NCI-H1930 (cell line): ENCODE data around the gene GAB2.
A peak's percentile ranks its signal among the peaks of the same experiment; 100 is the strongest.

Experiments used
- DNase-seq, 2 experiments: peaks; one replicate each; lab custom pipeline; 2025; lab: John Stamatoyannopoulos, UW

GAB2 gene

DNA sequence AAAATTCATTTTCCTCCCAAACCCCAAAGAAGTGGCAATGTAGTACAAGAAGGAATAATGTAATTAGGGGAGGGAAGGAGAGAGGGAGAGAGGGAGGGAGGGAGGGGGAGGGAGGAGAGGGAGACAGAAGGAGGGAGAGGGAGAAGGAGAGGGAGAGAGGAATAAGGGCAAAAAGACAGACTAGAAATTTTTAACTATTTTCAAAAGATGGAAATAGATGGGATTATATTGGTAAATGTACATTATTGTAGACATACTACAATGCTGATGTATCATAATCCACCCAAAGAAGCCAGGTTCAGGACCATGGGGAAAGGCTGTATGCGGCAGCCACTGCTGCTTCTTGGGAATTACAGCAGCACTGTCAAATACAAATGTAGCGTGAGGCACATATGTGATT, 74.3 kb downstream of the GAB2 start:
- DNase-seq: no peak

DNA sequence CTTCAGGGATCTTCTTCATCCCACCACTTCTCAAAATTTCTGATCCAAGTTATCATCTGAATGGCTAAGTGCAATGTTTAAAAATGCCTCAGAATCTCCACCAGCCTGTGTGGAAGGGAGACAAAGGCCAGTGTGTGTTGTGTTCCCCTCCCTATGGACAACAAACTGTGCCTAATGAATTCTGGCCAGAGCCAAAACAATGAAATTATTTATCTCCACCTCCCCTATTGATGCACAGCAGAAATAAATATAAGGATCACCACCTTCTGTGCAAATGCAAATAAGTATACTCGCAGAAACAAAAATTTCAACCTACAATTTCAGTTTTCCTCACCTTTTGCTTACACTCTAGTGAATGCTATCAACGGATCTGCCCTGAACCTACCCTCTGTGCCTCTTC, 75.8 kb downstream of the GAB2 start:
- no peak for DNase-seq

DNA sequence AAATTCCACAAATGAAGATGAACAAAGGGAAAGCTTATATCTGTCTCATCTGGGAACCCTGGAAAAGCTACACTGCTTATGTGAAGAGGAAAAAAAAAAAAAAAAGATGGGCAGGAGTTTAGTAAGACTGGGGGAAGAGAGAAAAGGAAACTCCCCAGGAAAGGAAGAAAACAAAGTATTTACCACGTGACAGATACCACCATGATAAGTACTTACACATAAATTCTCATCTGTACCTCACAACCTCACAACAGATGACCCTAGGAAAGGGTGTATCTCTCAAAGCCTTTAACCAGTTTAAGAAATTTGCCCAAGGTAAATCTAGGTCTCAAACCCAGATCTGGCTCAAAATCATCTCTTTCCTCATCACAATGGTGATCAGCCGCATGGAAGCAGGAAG, 77.1 kb downstream of the GAB2 start:
- no peak for DNase-seq

DNA sequence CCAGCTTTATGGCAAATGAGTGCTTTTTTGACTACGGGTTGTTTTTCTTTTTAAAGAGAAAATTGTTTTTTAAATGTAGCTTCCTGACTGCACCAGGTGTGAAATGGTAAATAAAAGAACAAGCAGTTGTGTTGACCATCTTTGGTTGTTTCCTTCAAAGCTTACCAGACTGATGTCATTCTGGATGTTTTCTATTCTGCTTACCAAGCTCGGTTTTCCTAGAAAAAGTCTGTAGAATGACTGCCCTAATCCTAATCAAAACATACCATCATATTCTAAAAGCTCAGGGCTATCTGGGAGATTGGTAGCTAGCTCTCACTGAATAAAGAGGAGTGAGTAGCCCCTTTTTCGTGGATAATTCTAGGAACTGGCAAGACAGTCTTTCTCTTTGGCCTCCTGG, 77.7 kb downstream of the GAB2 start:
- DNase-seq: peak in 1 of 2 experiments; percentile 66

GRCh38 chr11:78339483-78339882, 78.1 kb downstream of the GAB2 start:
- DNase-seq: peak; percentile 94 to 97

GRCh38 chr11:78338702-78339101, 78.9 kb downstream of the GAB2 start:
- DNase-seq: no peak

- DNase-seq: peak in 1 of 2 experiments; percentile 25
Observed at GRCh38 chr11:78338138-78338537, 79.5 kb downstream of the GAB2 start.

DNA sequence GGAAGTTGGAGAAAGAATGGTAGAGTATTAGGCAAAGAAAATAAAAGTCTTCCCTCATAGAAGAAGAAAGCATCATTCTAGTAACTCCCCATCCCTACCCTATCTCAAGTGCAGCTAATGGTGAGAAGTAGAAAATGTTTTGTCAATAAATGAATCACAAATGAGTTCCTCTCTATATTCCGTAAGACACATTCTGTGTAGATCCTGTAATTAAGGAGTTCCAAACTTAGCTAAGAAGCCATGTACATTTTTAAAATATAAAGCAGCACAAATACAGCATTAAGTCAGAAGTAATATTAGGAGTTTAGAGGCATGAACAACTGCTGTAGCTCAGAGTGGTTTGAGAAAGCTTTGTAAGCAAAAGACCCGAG, 80.1 kb downstream of the GAB2 start:
- DNase-seq: no peak

- no peak for DNase-seq
Observed at GRCh38 chr11:78336877-78337553, 80.6 kb downstream of the GAB2 start.

DNA sequence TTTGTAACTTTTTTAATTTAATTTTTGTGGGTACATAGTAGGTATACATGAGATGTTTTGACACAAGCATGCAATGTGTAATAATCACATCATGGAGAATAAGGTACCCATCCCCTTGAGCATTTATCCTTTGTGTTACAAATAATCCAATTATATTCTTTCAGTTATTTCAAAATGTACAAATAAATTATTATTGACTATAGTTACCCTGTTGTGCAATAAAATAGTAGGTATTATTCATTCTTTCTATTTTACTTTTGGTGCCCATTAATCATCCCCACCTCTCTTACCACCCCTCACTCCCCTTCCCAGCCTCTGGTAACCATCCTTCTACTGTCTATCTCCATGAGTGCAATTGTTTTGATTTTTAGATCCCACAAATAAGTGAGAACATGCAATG, 83.5 kb downstream of the GAB2 start:
- DNase-seq: no peak

- DNase-seq: no peak
Observed at GRCh38 chr11:78332872-78333271, 84.7 kb downstream of the GAB2 start.

DNA sequence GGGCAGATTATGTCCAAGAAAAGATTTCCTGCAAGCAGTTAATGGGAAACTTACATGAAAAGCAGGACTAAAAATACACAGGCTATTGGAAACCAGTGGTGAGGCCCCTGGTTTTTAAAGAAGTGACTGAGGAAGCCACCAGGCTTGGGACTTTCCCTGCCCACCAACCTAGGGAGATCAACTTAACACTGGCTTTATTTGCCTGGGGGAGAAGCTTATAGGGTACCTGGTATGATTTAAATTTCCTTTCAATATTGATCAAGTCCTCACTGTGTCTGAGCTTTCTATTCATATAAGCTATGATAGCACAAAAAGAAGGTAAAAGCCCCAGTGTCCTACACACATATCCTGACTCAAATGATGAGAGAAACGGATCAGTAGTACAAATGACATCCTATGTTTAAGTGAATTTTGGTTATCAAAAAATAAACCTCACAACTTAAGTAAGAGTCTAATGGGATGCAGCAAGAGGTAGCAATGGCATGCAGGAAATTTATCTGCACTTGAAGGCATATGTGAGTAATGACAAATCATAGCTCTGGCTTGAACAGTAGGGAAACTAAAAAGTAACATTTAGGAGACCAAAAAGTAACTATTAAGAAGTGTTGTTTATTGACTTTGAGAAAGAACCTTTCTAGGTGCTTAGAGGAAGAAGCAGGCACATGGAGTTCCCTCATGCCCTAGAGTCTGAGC, 85.3 kb downstream of the GAB2 start:
- DNase-seq: no peak

DNA sequence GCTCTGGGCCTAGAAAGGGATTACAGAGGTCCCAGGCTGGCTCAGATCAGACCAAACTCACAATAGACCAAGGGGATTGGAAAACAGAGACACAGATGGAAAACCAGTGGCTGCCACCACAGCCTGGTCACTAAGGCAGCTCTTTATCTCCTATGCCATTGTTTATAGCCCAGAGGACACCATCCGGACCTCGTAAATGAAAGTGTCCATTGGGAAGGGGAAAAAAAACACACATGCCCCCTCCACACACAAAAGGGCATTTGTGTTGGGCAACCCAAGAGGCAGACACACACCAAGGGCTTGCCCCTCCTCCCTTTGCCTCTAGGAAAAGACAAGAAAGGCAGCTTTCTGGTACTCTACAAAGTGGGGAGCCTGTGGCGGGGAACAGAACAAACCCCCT, 85.9 kb downstream of the GAB2 start:
- DNase-seq: no peak

GRCh38 chr11:78330361-78330760, 87.3 kb downstream of the GAB2 start:
- no peak for DNase-seq

DNA sequence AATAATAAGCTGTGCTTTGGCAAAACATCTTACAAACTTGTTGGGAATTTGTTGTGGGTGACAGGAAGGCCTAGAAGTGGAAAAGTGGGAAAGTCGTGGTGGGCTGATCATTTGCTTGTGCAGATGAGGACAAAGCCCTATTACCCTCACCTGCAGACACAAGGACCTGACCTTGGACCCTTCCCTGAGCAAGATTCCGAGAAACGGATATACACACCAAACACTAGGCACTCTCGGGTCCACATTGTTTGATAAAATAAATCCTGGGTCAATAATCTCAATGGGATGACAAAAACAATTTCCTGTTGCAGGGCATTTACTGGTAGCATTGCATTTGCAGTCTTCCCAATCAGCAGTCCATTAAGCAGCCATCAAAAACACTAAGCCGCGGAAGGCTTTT, 89.7 kb downstream of the GAB2 start:
- DNase-seq: no peak

- DNase-seq: no peak
Observed at GRCh38 chr11:78325274-78325781, 92.3 kb downstream of the GAB2 start.

DNA sequence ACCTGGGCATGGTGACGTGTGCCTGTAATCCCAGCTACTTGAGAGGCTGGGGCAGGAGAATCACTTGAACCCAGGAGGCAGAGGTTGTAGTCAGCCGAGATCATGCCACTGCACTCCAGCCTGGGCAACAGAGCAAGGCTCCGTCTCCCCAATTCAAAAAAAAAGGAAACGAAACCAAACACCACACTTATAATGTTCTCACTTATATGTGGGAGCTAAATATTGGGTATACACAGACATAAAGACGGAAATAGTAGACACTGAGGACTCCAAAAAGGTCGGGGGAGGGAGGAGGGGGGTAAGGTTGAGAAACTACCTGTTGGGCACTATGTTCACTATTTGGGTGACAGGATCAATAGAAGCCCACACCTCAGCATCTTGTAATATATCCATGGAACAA, 94.3 kb downstream of the GAB2 start:
- no peak for DNase-seq

DNA sequence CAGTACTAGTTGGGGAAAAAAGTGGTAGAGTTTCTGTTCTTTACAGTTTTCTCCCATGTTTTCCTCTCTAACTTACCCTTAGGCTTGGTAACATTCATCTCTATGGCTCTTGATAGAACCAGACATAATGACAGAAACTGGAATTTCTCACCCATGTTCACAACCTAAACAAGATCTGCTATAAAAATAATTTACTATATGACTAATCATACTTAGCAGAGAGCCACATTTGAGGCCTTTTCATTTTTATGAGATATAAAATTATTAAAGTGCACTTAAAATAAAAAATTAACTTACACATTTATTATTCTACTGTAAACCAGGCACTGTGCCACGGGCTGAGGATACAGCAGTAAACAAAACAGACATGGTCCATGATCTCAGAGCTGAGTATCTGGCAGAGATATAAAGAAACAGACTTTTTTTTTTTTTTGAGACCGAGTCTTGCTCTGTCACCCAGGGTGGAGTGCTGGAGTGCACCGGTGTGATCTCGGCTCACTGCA, 98.1 kb downstream of the GAB2 start:
- DNase-seq: no peak

GRCh38 chr11:78318321-78319114, 99.1 kb downstream of the GAB2 start:
- DNase-seq: no peak

DNA sequence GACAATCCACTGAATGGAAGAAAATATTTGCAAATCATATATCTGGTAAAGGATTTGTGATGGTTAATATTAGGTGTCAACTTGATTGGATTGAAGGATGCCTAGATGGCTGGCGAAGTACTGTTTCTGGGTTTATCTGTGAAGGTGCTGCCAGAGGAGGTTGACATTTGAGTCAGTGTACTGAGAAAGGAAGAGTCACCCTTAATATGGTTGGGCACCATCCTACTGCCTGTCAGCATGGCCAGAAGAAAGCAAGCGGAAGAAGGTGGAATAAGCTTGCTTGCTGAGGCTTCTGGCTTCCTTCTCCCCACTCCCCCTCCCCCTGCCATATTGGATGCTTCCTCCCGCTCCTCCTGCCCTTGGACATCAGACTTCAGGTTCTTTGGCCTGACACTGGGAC, 101.9 kb downstream of the GAB2 start:
- DNase-seq: no peak

DNA sequence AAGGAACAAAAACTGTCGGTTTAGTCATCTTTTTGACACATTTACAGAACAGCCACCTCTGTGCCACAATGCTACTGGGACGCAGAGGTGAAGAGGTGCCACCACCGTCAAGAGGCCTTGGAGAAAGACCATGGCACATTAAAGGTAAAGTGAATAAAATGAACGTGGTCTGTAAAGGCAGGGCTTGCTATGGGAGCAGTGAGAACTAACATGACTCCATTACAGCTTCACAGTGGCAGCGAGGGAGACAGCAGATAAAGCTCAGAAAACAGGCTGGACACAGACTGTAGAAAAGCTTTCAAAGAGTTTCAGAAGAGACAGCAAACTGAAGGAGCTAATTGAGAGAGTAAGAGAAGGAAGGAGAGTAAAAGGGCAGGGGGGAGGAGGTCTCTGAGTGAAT, 102.9 kb downstream of the GAB2 start:
- DNase-seq: no peak

DNA sequence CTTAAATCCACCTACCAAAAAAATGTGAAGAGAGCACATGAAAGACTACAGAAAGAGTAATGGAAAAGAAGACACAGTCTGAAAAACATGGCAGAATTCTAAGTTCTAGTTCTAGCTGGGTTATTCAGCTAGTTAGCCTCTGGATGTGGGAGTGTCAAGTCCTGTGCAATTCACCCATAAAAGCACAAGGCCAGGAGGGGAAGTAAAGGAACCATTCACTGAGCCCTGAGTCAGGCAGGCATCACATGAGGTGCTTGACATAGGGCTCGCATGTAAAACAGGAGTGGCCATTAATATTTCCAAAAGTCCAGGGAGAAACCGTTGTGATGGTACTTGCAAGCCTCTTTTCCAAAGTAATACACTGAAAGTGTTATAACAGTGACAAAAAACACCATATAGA, 103.7 kb downstream of the GAB2 start:
- DNase-seq: no peak
